WTC11 (cell line): ENCODE measurements around the gene HECW1.

ENCODE experiments used
- AR ChIP-seq: fragments of 250-450 bp; sonication (Bioruptor Pico); IDR thresholded peaks from 2 replicates; pipeline ENCODE4 v1.9.0; 2021; ENCODE audit warnings: mild to moderate bottlenecking
- ATF2 ChIP-seq: sonication (generic); formaldehyde crosslinking; IDR thresholded peaks from 2 replicates; pipeline ENCODE4 v1.8.1; 2022; ENCODE audit warnings: low read depth, missing genetic modification reagents, borderline replicate concordance
- ATF3 ChIP-seq: sonication (generic); formaldehyde crosslinking; conservative IDR thresholded peaks from 2 replicates; pipeline ENCODE4 v1.8.1; 2022; ENCODE audit warnings: mild to moderate bottlenecking, missing genetic modification reagents
- CBFB ChIP-seq: sonication (generic); formaldehyde crosslinking; IDR thresholded peaks from 2 replicates; pipeline ENCODE4 v1.8.1; 2022; ENCODE audit warnings: mild to moderate bottlenecking, low read depth, missing genetic modification reagents
- FOXP4 ChIP-seq: sonication (generic); formaldehyde crosslinking; IDR thresholded peaks from 2 replicates; pipeline ENCODE4 v1.8.0; 2022; ENCODE audit warnings: mild to moderate bottlenecking, missing genetic modification reagents
- NFE2L1 ChIP-seq: sonication (generic); formaldehyde crosslinking; IDR thresholded peaks from 2 replicates; pipeline ENCODE4 v1.8.1; 2023; ENCODE audit warnings: missing genetic modification reagents
- NR1H2 ChIP-seq: sonication (generic); formaldehyde crosslinking; IDR thresholded peaks from 2 replicates; pipeline ENCODE4 v1.9.0; 2021; ENCODE audit warnings: mild to moderate bottlenecking, moderate library complexity, missing genetic modification reagents
- NR3C1 ChIP-seq: sonication (generic); formaldehyde crosslinking; conservative IDR thresholded peaks from 2 replicates; pipeline ENCODE4 v1.8.1; 2023; ENCODE audit warnings: low read depth, mild to moderate bottlenecking, missing genetic modification reagents
- RELA ChIP-seq: sonication (generic); formaldehyde crosslinking; IDR thresholded peaks from 2 replicates; pipeline ENCODE4 v1.8.1; 2022; ENCODE audit warnings: missing genetic modification reagents, mild to moderate bottlenecking, borderline replicate concordance
- SP1 ChIP-seq: sonication (generic); formaldehyde crosslinking; conservative IDR thresholded peaks from 2 replicates; pipeline ENCODE4 v1.8.1; 2022; ENCODE audit warnings: missing genetic modification reagents
- ZNF121 ChIP-seq: sonication (generic); formaldehyde crosslinking; IDR thresholded peaks from 2 replicates; pipeline ENCODE4 v1.8.0; 2023; ENCODE audit warnings: missing genetic modification reagents
- ZNF532 ChIP-seq: fragments of 250-450 bp; sonication (Bioruptor Pico); IDR thresholded peaks from 2 replicates; pipeline ENCODE4 v1.9.0; 2021; ENCODE audit warnings: mild to moderate bottlenecking, borderline replicate concordance
- TF ChIP-seq, protein P1 (sequence below): fragments of 200-600 bp; IDR thresholded peaks from 2 replicates; pipeline ENCODE4 v1.8.0; 2022; ENCODE audit warnings: antibody characterized with exemption

GRCh38 chr7:43143918-43144589 lies 31.6 kb downstream of the HECW1 start:
- TF ChIP-seq, protein P1, sequence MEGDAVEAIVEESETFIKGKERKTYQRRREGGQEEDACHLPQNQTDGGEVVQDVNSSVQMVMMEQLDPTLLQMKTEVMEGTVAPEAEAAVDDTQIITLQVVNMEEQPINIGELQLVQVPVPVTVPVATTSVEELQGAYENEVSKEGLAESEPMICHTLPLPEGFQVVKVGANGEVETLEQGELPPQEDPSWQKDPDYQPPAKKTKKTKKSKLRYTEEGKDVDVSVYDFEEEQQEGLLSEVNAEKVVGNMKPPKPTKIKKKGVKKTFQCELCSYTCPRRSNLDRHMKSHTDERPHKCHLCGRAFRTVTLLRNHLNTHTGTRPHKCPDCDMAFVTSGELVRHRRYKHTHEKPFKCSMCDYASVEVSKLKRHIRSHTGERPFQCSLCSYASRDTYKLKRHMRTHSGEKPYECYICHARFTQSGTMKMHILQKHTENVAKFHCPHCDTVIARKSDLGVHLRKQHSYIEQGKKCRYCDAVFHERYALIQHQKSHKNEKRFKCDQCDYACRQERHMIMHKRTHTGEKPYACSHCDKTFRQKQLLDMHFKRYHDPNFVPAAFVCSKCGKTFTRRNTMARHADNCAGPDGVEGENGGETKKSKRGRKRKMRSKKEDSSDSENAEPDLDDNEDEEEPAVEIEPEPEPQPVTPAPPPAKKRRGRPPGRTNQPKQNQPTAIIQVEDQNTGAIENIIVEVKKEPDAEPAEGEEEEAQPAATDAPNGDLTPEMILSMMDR, result no peak
- TF ChIP-seq CBFB (no peak), AR (CRISPR knock-in tag) (no peak), ATF2 (CRISPR knock-in tag) (no peak), SP1 (CRISPR knock-in tag) (no peak), ZNF121 (CRISPR knock-in tag) (no peak), ATF3 (no peak), NR1H2 (CRISPR knock-in tag) (no peak), RELA (CRISPR knock-in tag) (no peak), NFE2L1 (CRISPR knock-in tag) (no peak), ZNF532 (no peak), FOXP4 (no peak), NR3C1 (CRISPR knock-in tag) (no peak)
